ENCODE data around the gene MB21D2. TPM values are rescaled to one million over a fixed set of nuclear protein-coding genes. Genes with fewer than 3 reads are reported as not detected.

MB21D2 gene
- total and polyA plus RNA-seq, 2 experiments from 2014 or later, result 8.1 to 35.9 TPM

DNA sequence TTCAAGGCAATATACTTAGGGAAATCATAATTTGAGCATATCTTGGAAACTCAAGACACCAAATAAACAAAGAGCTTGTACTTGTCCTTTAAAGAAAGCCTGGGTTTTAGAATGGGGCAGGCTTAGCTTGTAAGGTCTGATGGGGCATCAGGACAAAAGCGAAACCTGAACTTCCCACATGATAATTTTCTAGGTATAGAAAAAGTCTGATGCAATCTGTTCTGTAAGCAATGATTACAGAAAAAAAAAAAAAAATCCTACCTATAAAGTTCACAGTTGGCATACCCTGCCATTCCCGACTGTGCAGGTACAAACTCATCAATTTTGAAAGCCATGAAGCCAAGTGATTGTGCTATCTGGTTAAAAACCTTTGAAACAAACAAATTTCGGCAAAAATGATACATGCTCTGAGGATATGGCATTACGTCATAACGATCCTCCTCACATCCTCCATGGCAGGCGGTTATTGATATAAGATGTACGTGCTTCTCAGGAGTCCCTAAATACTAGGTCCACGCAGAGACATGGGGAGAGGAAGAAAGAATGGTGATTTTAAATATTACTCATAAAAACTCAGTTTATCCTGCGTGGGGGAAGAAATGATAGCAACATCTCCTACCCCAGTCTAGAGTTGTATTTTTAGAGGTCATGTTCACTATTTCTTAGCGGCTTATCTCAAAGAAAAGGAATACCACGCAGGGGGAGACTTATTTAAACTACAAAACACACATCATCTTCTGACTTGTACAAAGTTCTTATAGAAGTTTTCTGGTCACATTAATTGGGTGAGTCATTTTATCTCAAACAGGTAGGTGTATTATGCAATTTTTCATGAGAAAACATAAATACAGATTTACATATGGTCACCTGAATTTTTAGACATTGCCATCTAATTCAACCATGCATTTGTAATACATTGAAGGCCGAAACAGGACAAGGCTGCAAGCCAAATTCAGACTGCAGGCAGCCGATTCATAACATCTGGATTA is 27.0 kb downstream of the MB21D2 start (continued):
- TF ChIP-seq, protein P1, sequence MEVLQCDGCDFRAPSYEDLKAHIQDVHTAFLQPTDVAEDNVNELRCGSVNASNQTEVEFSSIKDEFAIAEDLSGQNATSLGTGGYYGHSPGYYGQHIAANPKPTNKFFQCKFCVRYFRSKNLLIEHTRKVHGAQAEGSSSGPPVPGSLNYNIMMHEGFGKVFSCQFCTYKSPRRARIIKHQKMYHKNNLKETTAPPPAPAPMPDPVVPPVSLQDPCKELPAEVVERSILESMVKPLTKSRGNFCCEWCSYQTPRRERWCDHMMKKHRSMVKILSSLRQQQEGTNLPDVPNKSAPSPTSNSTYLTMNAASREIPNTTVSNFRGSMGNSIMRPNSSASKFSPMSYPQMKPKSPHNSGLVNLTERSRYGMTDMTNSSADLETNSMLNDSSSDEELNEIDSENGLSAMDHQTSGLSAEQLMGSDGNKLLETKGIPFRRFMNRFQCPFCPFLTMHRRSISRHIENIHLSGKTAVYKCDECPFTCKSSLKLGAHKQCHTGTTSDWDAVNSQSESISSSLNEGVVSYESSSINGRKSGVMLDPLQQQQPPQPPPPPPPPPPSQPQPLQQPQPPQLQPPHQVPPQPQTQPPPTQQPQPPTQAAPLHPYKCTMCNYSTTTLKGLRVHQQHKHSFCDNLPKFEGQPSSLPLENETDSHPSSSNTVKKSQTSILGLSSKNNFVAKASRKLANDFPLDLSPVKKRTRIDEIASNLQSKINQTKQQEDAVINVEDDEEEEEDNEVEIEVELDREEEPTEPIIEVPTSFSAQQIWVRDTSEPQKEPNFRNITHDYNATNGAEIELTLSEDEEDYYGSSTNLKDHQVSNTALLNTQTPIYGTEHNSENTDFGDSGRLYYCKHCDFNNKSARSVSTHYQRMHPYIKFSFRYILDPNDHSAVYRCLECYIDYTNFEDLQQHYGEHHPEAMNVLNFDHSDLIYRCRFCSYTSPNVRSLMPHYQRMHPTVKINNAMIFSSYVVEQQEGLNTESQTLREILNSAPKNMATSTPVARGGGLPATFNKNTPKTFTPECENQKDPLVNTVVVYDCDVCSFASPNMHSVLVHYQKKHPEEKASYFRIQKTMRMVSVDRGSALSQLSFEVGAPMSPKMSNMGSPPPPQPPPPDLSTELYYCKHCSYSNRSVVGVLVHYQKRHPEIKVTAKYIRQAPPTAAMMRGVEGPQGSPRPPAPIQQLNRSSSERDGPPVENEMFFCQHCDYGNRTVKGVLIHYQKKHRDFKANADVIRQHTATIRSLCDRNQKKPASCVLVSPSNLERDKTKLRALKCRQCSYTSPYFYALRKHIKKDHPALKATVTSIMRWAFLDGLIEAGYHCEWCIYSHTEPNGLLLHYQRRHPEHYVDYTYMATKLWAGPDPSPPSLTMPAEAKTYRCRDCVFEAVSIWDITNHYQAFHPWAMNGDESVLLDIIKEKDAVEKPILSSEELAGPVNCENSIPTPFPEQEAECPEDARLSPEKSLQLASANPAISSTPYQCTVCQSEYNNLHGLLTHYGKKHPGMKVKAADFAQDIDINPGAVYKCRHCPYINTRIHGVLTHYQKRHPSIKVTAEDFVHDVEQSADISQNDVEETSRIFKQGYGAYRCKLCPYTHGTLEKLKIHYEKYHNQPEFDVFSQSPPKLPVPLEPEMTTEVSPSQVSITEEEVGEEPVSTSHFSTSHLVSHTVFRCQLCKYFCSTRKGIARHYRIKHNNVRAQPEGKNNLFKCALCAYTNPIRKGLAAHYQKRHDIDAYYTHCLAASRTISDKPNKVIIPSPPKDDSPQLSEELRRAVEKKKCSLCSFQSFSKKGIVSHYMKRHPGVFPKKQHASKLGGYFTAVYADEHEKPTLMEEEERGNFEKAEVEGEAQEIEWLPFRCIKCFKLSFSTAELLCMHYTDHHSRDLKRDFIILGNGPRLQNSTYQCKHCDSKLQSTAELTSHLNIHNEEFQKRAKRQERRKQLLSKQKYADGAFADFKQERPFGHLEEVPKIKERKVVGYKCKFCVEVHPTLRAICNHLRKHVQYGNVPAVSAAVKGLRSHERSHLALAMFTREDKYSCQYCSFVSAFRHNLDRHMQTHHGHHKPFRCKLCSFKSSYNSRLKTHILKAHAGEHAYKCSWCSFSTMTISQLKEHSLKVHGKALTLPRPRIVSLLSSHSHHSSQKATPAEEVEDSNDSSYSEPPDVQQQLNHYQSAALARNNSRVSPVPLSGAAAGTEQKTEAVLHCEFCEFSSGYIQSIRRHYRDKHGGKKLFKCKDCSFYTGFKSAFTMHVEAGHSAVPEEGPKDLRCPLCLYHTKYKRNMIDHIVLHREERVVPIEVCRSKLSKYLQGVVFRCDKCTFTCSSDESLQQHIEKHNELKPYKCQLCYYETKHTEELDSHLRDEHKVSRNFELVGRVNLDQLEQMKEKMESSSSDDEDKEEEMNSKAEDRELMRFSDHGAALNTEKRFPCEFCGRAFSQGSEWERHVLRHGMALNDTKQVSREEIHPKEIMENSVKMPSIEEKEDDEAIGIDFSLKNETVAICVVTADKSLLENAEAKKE (CRISPR knock-in tag; IDR thresholded peaks at IDR 0.05), result no peak
- no peak for TF ChIP-seq EZH2 (IDR thresholded peaks at IDR 0.05; ENCODE audit: low read depth, unreplicated experiment)
- no peak for TF ChIP-seq CREB1 (CRISPR knock-in tag; IDR thresholded peaks at IDR 0.05; ENCODE audit: low read depth)
- TF ChIP-seq, protein P2, sequence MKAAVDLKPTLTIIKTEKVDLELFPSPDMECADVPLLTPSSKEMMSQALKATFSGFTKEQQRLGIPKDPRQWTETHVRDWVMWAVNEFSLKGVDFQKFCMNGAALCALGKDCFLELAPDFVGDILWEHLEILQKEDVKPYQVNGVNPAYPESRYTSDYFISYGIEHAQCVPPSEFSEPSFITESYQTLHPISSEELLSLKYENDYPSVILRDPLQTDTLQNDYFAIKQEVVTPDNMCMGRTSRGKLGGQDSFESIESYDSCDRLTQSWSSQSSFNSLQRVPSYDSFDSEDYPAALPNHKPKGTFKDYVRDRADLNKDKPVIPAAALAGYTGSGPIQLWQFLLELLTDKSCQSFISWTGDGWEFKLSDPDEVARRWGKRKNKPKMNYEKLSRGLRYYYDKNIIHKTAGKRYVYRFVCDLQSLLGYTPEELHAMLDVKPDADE (IDR thresholded peaks at IDR 0.05), result no peak
- no peak for TF ChIP-seq ZNF331 (CRISPR knock-in tag; IDR thresholded peaks at IDR 0.05; ENCODE audit: low read depth)
- TF ChIP-seq JUNB (IDR thresholded peaks at IDR 0.05; ENCODE audit: unreplicated experiment), result no peak
- TF ChIP-seq ZNF114 (CRISPR knock-in tag; IDR thresholded peaks at IDR 0.05), result no peak

Measured in GM23338 (cell line).